IPS-18c (cell line): ENCODE measurements around the gene KIAA1217.
A peak's percentile ranks its signal among the peaks of the same experiment; 100 is the strongest.

Experiments used
- H3K4me3 ChIP-seq: 2 replicates; pipeline ENCODE4 v1.7.0; 2013; ENCODE audit warnings: low read depth, mild to moderate bottlenecking, low read length, moderate library complexity; ENCODE audit not compliant: insufficient read depth
- H3K9me3 ChIP-seq: one replicate; pipeline ENCODE4 v1.6.1; 2013; ENCODE audit warnings: mild to moderate bottlenecking, low read length, moderate library complexity; ENCODE audit not compliant: control insufficient read depth, insufficient read depth

Gene KIAA1217

DNA sequence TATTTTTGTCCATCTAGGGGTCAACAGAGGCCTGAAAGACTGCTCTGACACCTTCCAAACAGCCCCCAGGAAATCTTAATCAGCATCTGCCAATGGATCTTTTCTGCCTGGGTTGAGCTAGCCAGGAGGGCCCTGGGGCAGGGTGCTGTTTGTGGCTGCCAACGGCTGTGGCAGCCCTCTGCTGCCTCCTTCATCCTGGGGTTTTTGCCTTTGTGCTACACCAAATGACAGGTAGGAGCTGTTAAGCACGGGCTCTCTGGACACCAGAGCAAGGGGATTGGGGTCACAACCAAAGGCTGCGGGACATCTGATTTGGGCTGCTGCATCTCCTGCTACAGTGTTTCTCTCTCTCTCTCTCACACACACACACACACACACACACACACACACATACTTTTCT is 2.0 kb upstream of the KIAA1217 start:
- H3K4me3 ChIP-seq: no peak overlapping the region
- no peaks in the 10 kb centered on the region for H3K9me3 ChIP-seq

DNA sequence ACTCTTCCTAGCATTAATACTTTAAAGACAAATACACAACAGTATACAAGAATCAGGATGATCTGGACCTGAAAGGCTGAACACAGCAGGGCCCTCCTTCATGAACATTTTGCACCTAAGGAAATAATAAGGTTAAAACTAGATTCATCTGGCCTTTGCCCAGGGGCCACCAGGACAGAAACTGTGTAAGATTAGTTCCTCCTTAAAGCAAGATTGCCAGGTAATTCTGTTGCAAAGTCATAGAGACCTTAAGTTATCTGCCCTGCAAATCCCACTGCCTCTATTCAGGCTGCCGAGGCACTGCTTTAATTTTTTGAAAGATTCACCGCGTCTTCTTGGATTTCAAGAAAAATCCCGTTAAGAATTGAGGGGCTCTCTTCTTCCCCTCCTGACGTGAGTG is 1.6 kb upstream of the KIAA1217 start:
- Histone ChIP-seq H3K9me3 (no peaks in the 10 kb centered on the region), H3K4me3 (no peak overlapping the region)

DNA sequence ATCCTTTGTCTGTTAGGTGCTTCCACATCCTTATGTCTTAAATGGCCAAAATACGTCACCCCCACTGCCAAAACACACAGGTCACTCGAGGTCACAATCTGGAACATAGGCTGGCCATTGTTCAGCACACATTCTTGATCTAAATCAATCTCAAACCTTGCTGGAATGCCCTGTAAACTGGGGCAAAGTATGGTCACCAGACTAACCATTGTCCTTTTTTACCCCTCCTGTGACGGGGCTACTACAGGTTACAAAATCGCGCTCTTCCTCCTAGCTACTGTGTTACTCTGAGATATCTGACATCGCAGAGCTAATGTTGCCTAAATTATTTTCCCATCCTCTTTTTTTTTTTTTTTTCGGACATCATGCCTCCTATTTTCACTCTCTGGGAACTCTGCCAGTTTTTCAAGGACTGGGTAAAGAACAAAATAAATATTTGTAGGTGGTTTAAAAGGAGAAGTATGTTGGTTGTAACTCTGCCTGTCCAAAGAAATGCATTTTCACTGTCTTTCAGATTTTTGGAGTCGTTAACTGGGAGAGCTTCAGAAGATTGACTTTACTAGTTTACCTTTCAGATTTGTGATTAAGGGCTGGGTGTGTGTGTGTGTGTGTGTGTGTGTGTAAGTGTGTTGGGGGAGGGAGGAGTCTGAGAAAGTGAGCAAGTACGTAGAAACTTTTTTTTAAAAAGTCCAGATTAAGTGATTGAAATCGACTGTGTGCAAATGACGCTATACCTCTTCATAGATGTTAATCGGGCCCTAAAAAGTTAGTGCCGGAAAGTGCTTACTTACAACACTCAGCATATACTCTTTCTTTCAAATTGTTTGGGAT is 942 bp upstream of the KIAA1217 start:
- Histone ChIP-seq H3K4me3 (no peak overlapping the region), H3K9me3 (no peaks in the 10 kb centered on the region)

DNA sequence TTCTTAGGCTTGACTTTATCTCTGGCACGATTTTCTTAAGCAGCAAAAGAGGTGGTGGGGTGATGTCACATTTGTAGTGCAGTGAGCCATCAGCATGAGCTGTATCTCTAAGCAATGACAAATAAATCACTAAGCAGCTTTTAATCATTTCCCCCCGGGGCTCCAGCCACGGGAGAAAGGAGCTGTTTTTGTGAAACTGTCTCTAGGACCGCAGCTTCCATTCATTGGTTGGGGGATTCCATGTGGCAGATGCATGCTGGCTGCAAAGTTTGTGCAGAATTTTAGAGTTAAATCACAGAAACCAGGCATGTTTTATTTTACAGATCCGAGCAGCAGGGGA is 464 bp downstream of the KIAA1217 start:
- H3K9me3 ChIP-seq: no peaks in the 10 kb centered on the region
- peak overlapping the region; percentile 44 for H3K4me3 ChIP-seq

DNA sequence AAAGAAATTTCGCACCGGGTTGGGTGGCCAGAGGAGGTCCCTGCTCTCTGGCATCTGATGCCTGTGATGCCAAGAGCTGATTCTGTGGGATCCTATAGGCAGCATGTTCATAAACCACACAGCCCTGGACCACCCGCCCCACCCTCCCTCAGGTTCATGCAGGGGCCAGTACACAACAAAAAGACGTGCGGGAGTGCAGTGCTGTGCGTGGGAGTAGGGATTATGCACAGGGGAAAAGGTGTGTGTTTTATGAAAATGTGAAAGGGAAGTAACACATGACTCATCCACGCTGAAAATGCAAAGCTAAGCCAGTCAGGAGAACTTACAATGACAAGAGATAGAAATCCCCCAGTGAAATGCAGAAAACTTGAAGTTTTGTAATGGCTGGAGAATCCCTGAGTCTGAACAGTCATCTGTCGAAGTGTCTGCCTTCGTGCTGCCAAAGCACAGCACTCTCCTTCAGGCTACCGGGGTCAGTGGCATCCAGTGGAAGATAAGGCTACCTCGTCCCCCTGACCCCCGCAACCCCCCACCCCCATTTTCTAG is 1.1 kb downstream of the KIAA1217 start:
- peak overlapping the region; percentile 44 for H3K4me3 ChIP-seq

DNA sequence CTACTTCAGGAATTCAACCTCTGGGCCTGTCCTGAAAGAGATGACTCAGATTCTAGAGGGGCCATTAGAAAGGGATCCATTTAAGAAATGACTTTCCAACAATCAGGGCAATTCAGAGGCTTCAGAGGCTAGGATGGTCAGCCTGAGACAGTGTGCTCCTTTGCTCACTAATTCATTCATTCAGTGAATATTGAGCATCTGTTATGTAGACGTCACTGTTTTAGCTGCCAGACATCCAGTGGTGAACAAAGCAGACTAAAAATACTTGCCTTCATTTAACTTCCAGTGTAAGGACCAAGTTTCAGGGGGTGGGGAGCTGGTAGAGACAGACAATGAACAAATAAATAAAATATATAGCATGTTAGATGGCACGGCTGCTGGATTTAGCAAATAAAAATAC is 1.6 kb downstream of the KIAA1217 start:
- H3K4me3 ChIP-seq: no peak overlapping the region
- H3K9me3 ChIP-seq: no peaks in the 10 kb centered on the region

More for the DNA sequence above, 1.1 kb downstream of the KIAA1217 start:
- no peaks in the 10 kb centered on the region for H3K9me3 ChIP-seq

DNA sequence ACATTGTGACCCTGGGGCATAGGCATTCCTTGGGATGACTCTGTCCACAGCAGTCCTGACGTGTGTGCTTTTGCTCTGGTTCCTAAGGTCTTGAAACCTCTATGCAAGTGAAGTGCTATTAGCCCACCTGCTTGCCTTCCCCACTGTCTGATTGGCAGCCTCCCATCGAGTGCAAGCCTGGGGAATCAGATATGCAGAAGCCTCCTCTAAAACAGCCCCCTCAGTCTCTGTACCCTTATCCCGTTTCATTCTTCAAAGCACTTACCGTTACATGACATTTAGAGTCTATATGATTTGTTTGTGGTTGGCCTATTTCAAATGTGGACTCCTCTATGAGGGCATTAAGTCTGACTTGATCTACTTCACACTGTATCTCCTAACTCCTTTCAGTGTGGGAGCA is 4.3 kb downstream of the KIAA1217 start:
- H3K4me3 ChIP-seq: no peak overlapping the region
- H3K9me3 ChIP-seq: no peaks in the 10 kb centered on the region

DNA sequence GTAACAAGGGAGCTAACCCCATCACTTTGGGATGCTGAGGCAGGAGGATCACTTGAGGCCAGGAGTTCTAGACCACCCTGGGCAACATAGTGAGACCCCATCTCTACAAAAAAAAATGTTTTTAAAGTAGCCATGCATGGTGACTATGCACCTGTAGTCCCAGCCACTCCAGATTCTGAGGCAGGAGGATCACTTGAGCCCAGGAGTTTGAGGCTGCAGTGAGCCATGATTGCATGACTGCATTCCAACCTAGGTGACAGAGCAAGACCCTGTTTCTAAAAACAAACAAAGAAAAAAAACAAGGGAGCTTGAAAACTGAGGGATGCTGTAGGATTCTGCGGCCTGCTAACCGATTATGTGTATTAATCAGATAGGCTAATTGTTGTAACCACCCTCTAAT is 4.9 kb downstream of the KIAA1217 start:
- Histone ChIP-seq H3K4me3 (no peak overlapping the region), H3K9me3 (no peaks in the 10 kb centered on the region)

DNA sequence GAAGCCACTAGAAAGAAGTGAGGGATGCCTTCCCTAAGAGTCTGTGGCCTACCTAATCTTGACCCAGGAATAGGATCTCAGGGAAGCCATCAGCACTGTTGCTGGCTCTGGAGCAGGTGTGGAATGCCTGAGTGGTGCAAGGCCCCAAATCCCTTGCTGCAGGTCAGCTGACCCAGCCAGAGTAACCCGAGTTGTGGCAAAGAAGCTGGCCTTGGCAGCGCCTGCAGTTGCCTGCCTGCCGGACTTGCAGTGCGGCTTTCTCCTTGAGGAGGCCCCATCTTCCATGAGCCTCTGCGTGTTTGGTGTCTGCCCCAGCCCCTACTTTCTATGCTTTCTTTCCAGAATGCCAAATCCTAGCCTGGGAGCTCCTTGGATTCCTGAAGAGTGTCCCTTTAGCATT is 5.8 kb downstream of the KIAA1217 start:
- H3K4me3 ChIP-seq: no peak overlapping the region

DNA sequence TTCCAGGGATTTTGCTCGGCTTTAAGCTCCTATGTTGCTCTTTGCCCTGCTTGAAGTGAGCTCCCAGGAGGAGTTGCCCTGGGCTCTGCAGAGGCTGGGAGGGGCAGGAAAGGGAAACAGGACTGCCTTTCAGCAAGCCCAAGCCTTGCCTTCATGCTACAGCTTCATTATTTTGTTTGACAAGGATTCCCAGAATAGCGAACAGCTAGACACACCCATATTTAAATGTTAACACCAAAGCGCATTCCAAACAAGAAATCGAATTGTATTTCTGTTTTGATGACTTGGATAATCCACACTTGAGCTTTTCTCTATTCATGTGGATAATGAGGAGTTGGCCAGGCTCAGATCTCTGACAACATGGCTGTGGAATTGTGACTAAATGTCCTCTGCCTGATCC is 6.3 kb downstream of the KIAA1217 start:
- Histone ChIP-seq H3K9me3 (no peaks in the 10 kb centered on the region), H3K4me3 (no peak overlapping the region)

More for the DNA sequence above, 5.8 kb downstream of the KIAA1217 start:
- no peaks in the 10 kb centered on the region for H3K9me3 ChIP-seq

DNA sequence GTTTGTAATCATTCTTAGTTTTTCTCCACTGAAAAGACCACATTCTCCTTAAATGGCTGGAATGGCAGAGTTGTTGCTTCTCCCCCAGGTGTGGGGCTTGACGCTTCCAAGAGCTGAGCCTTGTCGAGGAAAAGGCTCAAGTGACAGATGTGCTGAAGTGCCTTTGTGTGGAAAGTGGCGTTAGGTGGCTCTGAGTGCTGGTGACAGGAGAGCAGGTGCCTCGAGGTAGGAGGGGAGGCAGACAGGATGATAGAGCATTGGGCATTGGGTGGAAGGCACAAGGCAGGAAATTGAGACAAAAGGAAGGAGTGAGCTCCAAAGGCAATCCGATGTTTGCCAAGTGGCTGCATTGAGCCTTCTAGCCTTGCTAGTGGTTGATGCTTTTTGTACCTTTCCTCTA is 6.7 kb downstream of the KIAA1217 start:
- H3K9me3 ChIP-seq: no peaks in the 10 kb centered on the region
- H3K4me3 ChIP-seq: no peak overlapping the region

DNA sequence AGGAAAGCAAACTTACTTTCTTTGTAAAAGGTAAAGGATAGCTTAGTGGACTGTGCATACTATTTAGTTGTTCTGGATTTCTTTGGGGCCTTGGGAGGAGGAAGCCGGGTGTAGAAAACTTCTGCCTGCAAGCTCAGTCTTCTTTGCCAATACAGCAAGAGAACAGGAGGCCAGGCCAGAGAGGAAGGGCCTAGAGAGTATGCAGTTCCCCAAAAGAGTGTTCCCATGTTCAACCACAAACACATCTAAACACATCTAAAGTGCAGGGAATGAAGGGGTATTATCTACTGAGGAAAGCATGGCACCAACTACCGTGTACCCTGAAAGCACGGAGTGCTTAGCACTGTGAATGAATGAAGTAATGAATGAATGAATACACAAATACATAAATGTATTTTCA is 11.0 kb downstream of the KIAA1217 start:
- no peak overlapping the region for H3K4me3 ChIP-seq
- H3K9me3 ChIP-seq: no peaks in the 10 kb centered on the region

DNA sequence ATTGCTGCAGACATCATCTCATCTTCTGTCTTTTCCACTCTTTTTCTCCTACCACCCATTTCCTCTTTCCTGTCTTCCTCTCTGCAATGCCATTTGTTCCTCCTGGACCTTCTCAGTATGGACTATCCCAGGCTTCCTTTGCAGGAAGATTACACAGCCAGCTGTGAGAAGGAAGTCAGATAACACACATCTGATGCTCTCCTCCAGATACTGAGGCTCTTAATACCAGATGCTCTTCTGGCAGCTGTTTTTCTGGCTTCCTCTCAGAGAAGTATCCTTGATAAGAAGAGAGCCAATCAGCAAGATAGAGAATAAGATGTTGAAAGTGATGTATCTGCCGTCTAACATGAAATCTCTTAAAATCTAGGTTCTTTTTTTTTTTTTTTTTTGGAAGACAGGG is 14.4 kb downstream of the KIAA1217 start:
- Histone ChIP-seq H3K9me3 (no peaks in the 10 kb centered on the region), H3K4me3 (no peak overlapping the region)

DNA sequence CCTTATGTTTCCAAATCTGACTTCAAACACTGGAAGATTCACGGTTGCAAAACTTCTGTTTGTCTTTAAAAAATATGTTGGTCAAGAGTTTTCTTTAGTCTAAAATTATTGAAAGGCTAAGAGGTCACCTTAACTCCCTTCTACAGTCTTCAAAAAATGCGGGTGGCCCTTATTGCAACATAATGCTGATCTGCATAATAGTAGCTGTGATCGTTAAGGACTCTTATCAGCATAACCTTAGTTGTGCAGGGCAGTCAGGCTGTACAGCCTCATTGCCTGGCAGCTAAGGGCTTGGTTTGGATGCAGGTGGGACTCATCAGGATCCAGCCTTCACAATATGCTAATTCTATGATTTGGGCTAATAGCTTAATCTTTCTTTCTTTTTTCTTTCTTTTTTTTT is 15.0 kb downstream of the KIAA1217 start:
- Histone ChIP-seq H3K4me3 (no peak overlapping the region), H3K9me3 (no peaks in the 10 kb centered on the region)

DNA sequence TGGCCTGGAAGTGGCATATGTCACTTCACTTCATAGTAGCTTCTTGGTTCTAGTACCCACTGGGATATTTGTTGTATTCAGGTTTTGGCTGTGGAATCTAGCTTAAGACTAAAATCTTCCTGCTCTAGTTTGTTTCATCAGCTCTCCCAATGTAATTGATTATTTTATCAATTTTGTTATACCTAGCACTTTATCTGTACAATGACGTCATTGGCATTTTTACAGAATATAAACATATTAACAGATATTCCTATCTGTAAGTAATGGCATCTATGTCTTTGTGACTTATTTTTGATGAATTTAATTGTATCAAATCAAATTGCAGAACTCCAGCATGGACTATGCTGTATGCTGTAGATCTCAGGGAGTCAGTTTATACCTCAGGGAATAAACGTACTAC is 19.7 kb downstream of the KIAA1217 start:
- Histone ChIP-seq H3K4me3 (no peak overlapping the region), H3K9me3 (no peaks in the 10 kb centered on the region)

DNA sequence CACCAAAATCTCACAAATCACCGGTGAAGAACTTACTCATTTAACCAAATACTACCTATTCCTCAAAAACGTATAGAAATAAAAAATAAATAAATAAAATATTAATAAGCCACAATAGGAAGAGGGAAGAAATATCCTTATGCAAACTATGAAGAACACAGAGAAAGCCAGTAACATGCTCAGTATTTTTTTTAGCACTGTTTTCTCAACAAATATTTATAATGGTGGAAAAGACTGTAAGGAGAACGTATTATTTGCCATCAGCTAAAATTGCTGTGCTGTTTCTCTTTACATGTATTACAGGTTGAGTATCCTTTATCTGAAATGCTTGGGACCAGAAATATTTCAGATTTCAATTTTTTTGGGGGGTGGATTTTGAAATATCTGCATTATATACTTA is 21.0 kb downstream of the KIAA1217 start:
- Histone ChIP-seq H3K4me3 (no peak overlapping the region), H3K9me3 (no peaks in the 10 kb centered on the region)

DNA sequence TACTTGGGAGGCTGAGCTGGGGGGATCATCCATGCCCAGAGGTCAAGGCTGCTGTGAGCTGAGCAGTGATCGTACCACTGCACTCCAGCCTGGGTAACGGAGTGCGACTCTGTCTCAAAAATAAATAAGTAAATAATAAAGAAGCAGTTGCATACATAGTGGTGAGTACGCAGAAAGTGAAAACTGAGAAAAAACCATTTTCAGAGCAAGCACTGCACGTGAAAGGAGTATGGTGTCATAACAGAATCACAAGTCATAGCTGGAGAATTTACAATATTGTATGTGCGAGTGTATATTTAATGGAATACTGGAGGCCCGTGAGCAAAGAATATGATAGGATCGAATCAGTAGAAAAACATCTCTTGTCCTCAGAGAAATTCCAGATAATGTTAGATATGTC is 22.3 kb downstream of the KIAA1217 start:
- no peaks in the 10 kb centered on the region for H3K9me3 ChIP-seq
- H3K4me3 ChIP-seq: no peak overlapping the region

DNA sequence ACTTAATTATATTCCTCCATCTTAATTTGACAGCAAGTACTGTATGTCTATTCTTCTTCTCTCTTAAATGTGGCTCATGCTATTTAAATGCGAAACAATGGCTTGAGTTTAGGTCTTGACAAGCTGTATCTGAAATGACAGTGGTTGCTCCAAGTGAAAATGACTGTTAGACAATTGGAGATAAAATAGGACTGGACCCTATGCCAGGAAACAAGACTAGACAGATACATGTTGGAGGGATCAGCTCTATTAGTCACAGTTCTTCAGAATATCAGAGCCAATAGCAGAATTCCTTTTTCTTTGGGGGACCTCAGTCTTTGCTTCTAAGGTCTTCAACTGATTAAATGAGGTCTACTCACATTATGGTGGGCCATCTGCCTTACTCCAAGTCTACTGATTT is 25.8 kb downstream of the KIAA1217 start:
- Histone ChIP-seq H3K9me3 (no peaks in the 10 kb centered on the region), H3K4me3 (no peak overlapping the region)

DNA sequence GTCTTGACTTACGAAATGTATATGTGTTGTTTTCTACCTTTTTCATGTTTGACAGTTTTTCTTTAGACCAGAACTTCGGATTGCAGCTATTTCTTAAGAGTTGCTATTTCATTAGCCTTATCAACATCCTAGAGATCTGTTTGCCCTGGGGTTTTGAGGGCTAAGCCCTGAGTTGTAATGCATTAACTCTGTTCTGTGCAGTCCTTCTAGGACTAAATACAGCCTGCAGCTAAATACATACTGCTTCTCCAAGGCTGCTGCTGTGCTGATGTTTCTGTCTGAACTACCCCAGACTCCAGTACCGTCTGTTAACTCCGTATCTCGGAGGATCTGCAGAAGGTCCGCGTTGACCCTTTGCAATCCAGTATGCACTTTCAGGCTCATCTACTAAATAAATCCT is 26.5 kb downstream of the KIAA1217 start:
- Histone ChIP-seq H3K9me3 (no peaks in the 10 kb centered on the region), H3K4me3 (no peak overlapping the region)
